B cell (primary cell): ENCODE measurements around the gene SGCD. TPM values are rescaled to one million over a fixed set of nuclear protein-coding genes. Genes with fewer than 3 reads are reported as not detected.

Experiments used
- ATAC-seq: fragments of 200-7000 bp; cut with Tn5 transposase; one replicate; pipeline ENCODE4 v1.10.0; 2021; ENCODE audit warnings: low read depth, mild to moderate bottlenecking, moderate number of reproducible peaks, moderate library complexity
- CTCF ChIA-PET: fragments of 350-600 bp; sonication (Branson Sonifier 250); formaldehyde crosslinking; loops from one replicate; lab custom pipeline; 2021; ENCODE audit warnings: antibody characterized with exemption, inconsistent platforms; lab: Charles Lee
- POLR2A ChIA-PET: fragments of 350-600 bp; sonication (Branson Sonifier 250); formaldehyde crosslinking; loops from one replicate; lab custom pipeline; 2021; ENCODE audit warnings: antibody characterized with exemption; lab: Charles Lee
- DNase-seq: peaks from one replicate; pipeline ENCODE4 v3.0.0; 2013
- H2AFZ ChIP-seq: 2 replicates; pipeline ENCODE4 v1.6.1; 2012; ENCODE audit warnings: mild to moderate bottlenecking, low read depth, low read length; ENCODE audit not compliant: insufficient read depth, poor library complexity, severe bottlenecking
- H3K27ac ChIP-seq, 2 donors: 1 replicate in 1 of 2; 2 replicates in 1 of 2; pipeline ENCODE4 v1.5.1; 2012 to 2013; ENCODE audit warnings: low read length in 2 of 2, mild to moderate bottlenecking in 2 of 2, moderate library complexity in 1 of 2
- H3K27me3 ChIP-seq, 4 experiments: fragments of 200-600 bp in 1 of 4; sonication (generic) in 1 of 4; replicated peaks in 1 of 4; 1 replicate in 2 of 4; 2 replicates in 2 of 4; pipeline versions ENCODE4 v1.6.1 to v1.7.0; 2013 to 2016; ENCODE audit warnings: low read length in 3 of 4, mild to moderate bottlenecking in 2 of 4, mixed read lengths in 1 of 4, moderate library complexity in 1 of 4; ENCODE audit not compliant: insufficient read depth in 4 of 4, control insufficient read depth in 3 of 4; ENCODE audit errors: control extremely low read depth in 1 of 4
- H3K36me3 ChIP-seq, 2 experiments: replicated peaks in 1 of 2; 1 replicate in 1 of 2; 2 replicates in 1 of 2; pipeline versions ENCODE4 v1.6.1 to v1.7.1; 2013; ENCODE audit warnings: low read length in 1 of 2; ENCODE audit not compliant: insufficient read depth in 2 of 2, control insufficient read depth in 1 of 2; ENCODE audit errors: control extremely low read depth in 1 of 2, extremely low read depth in 1 of 2
- H3K4me1 ChIP-seq, 2 donors: fragments of 200-600 bp in 1 of 2; sonication (generic) in 1 of 2; 1 replicate in 1 of 2; 2 replicates in 1 of 2; pipeline versions ENCODE4 v1.5.1 to v1.6.1; 2013 to 2017; ENCODE audit warnings: low read length in 2 of 2; ENCODE audit not compliant: control insufficient read depth in 2 of 2, insufficient read depth in 2 of 2
- H3K4me2 ChIP-seq: replicated peaks from 2 replicates; pipeline ENCODE3; 2012; ENCODE audit warnings: mild to moderate bottlenecking, low read depth, low read length; ENCODE audit not compliant: poor library complexity, severe bottlenecking
- H3K4me3 ChIP-seq, 5 experiments: fragments of 200-600 bp in 1 of 5; sonication (generic) in 1 of 5; 1 replicate in 3 of 5; 2 replicates in 2 of 5; pipeline versions ENCODE4 v1.5.1 to v1.7.0; 2011 to 2016; ENCODE audit warnings: low read length in 4 of 5, mild to moderate bottlenecking in 4 of 5, low read depth in 2 of 5, control low read depth in 1 of 5, moderate library complexity in 1 of 5; ENCODE audit not compliant: insufficient read depth in 1 of 5; ENCODE audit errors: control extremely low read depth in 1 of 5, extremely low read depth in 1 of 5
- H3K79me2 ChIP-seq: fragments of 200-600 bp; sonication (generic); one replicate; pipeline ENCODE4 v1.6.0; 2016; ENCODE audit warnings: low read length; ENCODE audit not compliant: control insufficient read depth, insufficient read depth
- H3K9ac ChIP-seq: fragments of 200-600 bp; sonication (generic); 2 replicates; pipeline ENCODE4 v1.6.1; 2017; ENCODE audit warnings: mild to moderate bottlenecking, low read length, moderate library complexity
- H3K9me3 ChIP-seq, 3 donors: one replicate each; pipeline versions ENCODE4 v1.6.1 to v1.7.1; 2013; ENCODE audit warnings: low read length in 2 of 3; ENCODE audit not compliant: control insufficient read depth in 2 of 3, insufficient read depth in 1 of 3; ENCODE audit errors: control extremely low read depth in 1 of 3
- H4K20me1 ChIP-seq: 2 replicates; pipeline ENCODE4 v1.6.0; 2012; ENCODE audit warnings: mild to moderate bottlenecking, low read length; ENCODE audit not compliant: insufficient read depth, control insufficient read depth, poor library complexity, severe bottlenecking
- H3K27ac Mint-ChIP-seq: one replicate; pipeline ENCODE4 v1.8.0; 2021; ENCODE audit warnings: mixed read lengths
- H3K27me3 Mint-ChIP-seq: one replicate; pipeline ENCODE4 v1.8.0; 2021; ENCODE audit warnings: mixed read lengths
- H3K4me1 Mint-ChIP-seq: one replicate; pipeline ENCODE4 v1.8.0; 2021; ENCODE audit warnings: mixed read lengths
- H3K4me3 Mint-ChIP-seq: one replicate; pipeline ENCODE4 v1.8.0; 2021; ENCODE audit warnings: mixed read lengths
- H3K9me3 Mint-ChIP-seq: one replicate; pipeline ENCODE4 v1.8.0; 2022; ENCODE audit warnings: mixed read lengths; ENCODE audit not compliant: insufficient read depth
- EZH2 ChIP-seq: IDR thresholded peaks from 2 replicates; pipeline ENCODE4 v1.6.1; 2012; ENCODE audit warnings: borderline replicate concordance, low read depth, mild to moderate bottlenecking, moderate library complexity, low read length; ENCODE audit not compliant: insufficient read depth, poor library complexity, severe bottlenecking
- WGBS: methylation state at CpG from one replicate; pipeline ENCODE4 v1.1.5; 2013; ENCODE audit warnings: missing lambda C conversion rate; ENCODE audit not compliant: insufficient coverage; 5-methylcytosine and 5-hydroxymethylcytosine counted together
- intact Hi-C: fragments of 100-400 bp; cut with micrococcal nuclease; formaldehyde crosslinking; loops from one replicate; pipeline ENCODE4 v1.10.0; 2022
- polyA plus RNA-seq: library from polyadenylated mRNA; depleted of rRNA; stranded (reverse); fragments of >200 nt; gene quantifications from 2 replicates; pipeline ENCODE4 v1.2.3, GENCODE V29; 2012
- total RNA-seq, 2 donors: library from RNA; stranded (reverse); fragments of 120-200 nt in 1 of 2; gene quantifications; 1 replicate in 1 of 2; 2 replicates in 1 of 2; pipeline versions ENCODE4 v1.2.3 to v1.2.4, GENCODE V29; 2013 to 2022
- TF ChIP-seq, protein P1 (sequence below): fragments of 200-600 bp; IDR thresholded peaks from one replicate; pipeline ENCODE4 v1.8.0; 2022; ENCODE audit warnings: antibody characterized with exemption, mild to moderate bottlenecking

Gene SGCD
- total and polyA plus RNA-seq, 2 donors (not counting 1 experiment from before 2014, with no cell fraction given), result not detected

DNA sequence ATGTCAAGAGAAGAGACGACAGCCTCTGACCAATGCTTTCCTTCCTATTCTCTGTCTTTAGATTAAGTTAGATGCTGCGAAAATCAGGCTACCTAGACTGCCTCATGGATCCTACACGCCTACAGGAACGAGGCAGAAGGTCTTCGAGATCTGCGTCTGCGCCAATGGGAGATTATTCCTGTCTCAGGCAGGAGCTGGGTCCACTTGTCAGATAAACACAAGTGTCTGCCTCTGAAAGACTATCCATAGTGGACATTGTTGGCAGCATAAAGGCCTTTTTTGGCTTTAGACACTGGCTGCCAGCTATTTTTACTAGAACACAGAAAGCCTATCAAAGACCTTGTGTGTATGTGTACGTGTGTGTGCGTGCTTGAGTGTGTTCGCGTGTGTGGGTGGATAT lies 432.2 kb downstream of the SGCD start:
- H3K79me2 ChIP-seq, result no peaks in the 10 kb centered on the region
- no peaks in the 10 kb centered on the region for H3K36me3 ChIP-seq
- TF ChIP-seq, protein P1, sequence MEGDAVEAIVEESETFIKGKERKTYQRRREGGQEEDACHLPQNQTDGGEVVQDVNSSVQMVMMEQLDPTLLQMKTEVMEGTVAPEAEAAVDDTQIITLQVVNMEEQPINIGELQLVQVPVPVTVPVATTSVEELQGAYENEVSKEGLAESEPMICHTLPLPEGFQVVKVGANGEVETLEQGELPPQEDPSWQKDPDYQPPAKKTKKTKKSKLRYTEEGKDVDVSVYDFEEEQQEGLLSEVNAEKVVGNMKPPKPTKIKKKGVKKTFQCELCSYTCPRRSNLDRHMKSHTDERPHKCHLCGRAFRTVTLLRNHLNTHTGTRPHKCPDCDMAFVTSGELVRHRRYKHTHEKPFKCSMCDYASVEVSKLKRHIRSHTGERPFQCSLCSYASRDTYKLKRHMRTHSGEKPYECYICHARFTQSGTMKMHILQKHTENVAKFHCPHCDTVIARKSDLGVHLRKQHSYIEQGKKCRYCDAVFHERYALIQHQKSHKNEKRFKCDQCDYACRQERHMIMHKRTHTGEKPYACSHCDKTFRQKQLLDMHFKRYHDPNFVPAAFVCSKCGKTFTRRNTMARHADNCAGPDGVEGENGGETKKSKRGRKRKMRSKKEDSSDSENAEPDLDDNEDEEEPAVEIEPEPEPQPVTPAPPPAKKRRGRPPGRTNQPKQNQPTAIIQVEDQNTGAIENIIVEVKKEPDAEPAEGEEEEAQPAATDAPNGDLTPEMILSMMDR, result no peak
- TF ChIP-seq EZH2, result no peak
- no peak overlapping the region for H3K4me3 Mint-ChIP-seq
- H3K27me3 ChIP-seq, result no peaks in the 10 kb centered on the region
- no peaks in the 10 kb centered on the region for H3K9me3 ChIP-seq
- CTCF ChIA-PET, result no interaction called here
- ATAC-seq (no peak), DNase-seq (no peak)
- intact Hi-C loops, result no loop called here
- no peak overlapping the region for H2AFZ ChIP-seq
- H3K9ac ChIP-seq, result no peak overlapping the region
- H3K27ac ChIP-seq, result no peak overlapping the region
- peaks cover 19% of the 10 kb centered on the region for H3K27me3 Mint-ChIP-seq
- peaks cover 3% of the 10 kb centered on the region for H3K4me1 Mint-ChIP-seq
- H3K27ac Mint-ChIP-seq, result no peak overlapping the region
- POLR2A ChIA-PET, result no interaction called here
- no peak overlapping the region for H3K4me3 ChIP-seq
- no peaks in the 10 kb centered on the region for H4K20me1 ChIP-seq
- WGBS, result 94% methylated on average over 7 of the region's 11 CpGs
- no peaks in the 10 kb centered on the region for H3K9me3 Mint-ChIP-seq
- no peak overlapping the region for H3K4me2 ChIP-seq
- H3K4me1 ChIP-seq, result no peaks in the 10 kb centered on the region

DNA sequence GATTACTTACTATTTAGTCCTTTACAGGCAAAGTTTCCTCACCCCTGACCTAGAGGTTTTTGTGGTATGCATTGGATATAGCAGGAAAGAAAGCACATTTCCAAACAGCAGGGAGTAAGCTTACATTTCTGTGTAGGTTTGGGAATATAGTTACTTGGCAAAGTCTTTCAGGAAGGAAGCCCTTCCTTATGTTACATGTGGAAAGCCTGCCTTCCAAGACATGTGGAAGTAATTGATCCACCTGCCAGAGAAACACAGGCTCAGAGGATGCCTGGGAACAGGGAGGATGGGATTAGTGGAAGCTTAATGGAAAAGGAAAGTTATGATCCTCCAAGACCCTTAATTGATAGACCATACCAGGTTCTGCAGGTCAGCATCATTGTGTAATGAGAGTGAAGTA lies 435.8 kb downstream of the SGCD start:
- peaks cover 26% of the 10 kb centered on the region for H3K27me3 Mint-ChIP-seq
- peaks cover 0 to 3% (median 1%) of the 10 kb centered on the region in 4 experiments for H3K27me3 ChIP-seq
- H3K9ac ChIP-seq, result no peak overlapping the region
- intact Hi-C loops, result no loop called here
- no peak overlapping the region for H3K27ac Mint-ChIP-seq
- no peaks in the 10 kb centered on the region for H3K4me1 Mint-ChIP-seq
- no peak for ATAC-seq
- H3K79me2 ChIP-seq, result no peaks in the 10 kb centered on the region
- H3K4me2 ChIP-seq, result no peak overlapping the region
- no peaks in the 10 kb centered on the region for H4K20me1 ChIP-seq
- no peak for TF ChIP-seq EZH2
- TF ChIP-seq, protein P1, result no peak
- H3K4me3 ChIP-seq, result no peak overlapping the region
- H3K9me3 Mint-ChIP-seq, result no peaks in the 10 kb centered on the region
- no peaks in the 10 kb centered on the region for H3K36me3 ChIP-seq
- ChIA-PET POLR2A (no interaction called here), CTCF (no interaction called here)
- no peak overlapping the region for H3K27ac ChIP-seq
- H3K9me3 ChIP-seq, result no peaks in the 10 kb centered on the region
- H2AFZ ChIP-seq, result no peak overlapping the region
- no peak for DNase-seq
- H3K4me1 ChIP-seq, result no peaks in the 10 kb centered on the region
- H3K4me3 Mint-ChIP-seq, result no peak overlapping the region
